HCT116 (cell line): ENCODE data around the gene IGFLR1. TPM values are rescaled to one million over a fixed set of nuclear protein-coding genes. Genes with fewer than 3 reads are reported as not detected.

Experiments
- ATAC-seq: fragments of 200-7000 bp; cut with Tn5 transposase; 2 replicates; pipeline ENCODE4 v1.9.1; 2020; ENCODE audit warnings: mild to moderate bottlenecking, moderate library complexity
- BruUV-seq: library from RNA; stranded (reverse); fragments of 400-500 nt; replicated peaks from 2 replicates; lab custom pipeline; 2021; lab: Mats Ljungman, UMichigan
- CTCF ChIA-PET: fragments of 300-600 bp; sonication (Branson Sonifier 250); formaldehyde crosslinking; loops from one replicate; lab custom pipeline; 2021; ENCODE audit warnings: antibody characterized with exemption; lab: Charles Lee
- POLR2A ChIA-PET: fragments of 300-600, 350-600 bp; sonication (Branson Sonifier 250); formaldehyde crosslinking; loops from one replicate; lab custom pipeline; 2021; ENCODE audit warnings: antibody characterized with exemption; lab: Charles Lee
- RAD21 ChIA-PET, 2 experiments: fragments of 300-600 bp; sonication (Branson Sonifier 250); formaldehyde crosslinking; loops; one replicate each; lab custom pipeline; 2023; ENCODE audit warnings: low total read pairs in 2 of 2; ENCODE audit not compliant: uncharacterized antibody in 2 of 2, unreplicated experiment in 2 of 2, low non-redundant PET in 1 of 2; lab: Charles Lee
- DNase-seq: peaks from one replicate; pipeline ENCODE4 v3.0.0-alpha.2; 2010; ENCODE audit warnings: low read depth, low spot score
- H2AFZ ChIP-seq: fragments of 200-600 bp; shearing (Covaris generic), sonication (generic); 2 replicates; pipeline ENCODE4 v1.6.1; 2017; ENCODE audit warnings: low read depth, mixed run types, mixed read lengths, antibody characterized with exemption, low read length; ENCODE audit not compliant: poor library complexity, severe bottlenecking
- H3K27ac ChIP-seq: 2 replicates; pipeline ENCODE4 v1.5.1; 2012; ENCODE audit warnings: low read depth, low read length
- H3K27me3 ChIP-seq: fragments of 200-600 bp; sonication (generic); 2 replicates; pipeline ENCODE4 v1.6.1; 2016; ENCODE audit warnings: mixed run types, low read length, mixed read lengths; ENCODE audit not compliant: insufficient read depth
- H3K36me3 ChIP-seq, 2 experiments: fragments of 200-500 bp in 1 of 2; fragments of 200-600 bp in 1 of 2; sonication (Bioruptor generic) in 1 of 2; sonication (generic) in 1 of 2; 2 replicates each; pipeline versions ENCODE4 v1.5.1 to v1.6.1; 2014 to 2016; ENCODE audit warnings: low read length in 2 of 2, inconsistent platforms in 1 of 2, mixed read lengths in 1 of 2, mixed run types in 1 of 2; ENCODE audit not compliant: insufficient read depth in 2 of 2, control insufficient read depth in 1 of 2
- H3K4me1 ChIP-seq, 2 experiments: fragments of 200-600 bp in 1 of 2; sonication (generic) in 1 of 2; 2 replicates each; pipeline versions ENCODE4 v1.5.1 to v1.6.1; 2012 to 2017; ENCODE audit warnings: low read length in 2 of 2, inconsistent platforms in 1 of 2, mild to moderate bottlenecking in 1 of 2, mixed read lengths in 1 of 2, mixed run types in 1 of 2, moderate library complexity in 1 of 2; ENCODE audit not compliant: insufficient read depth in 2 of 2, control insufficient read depth in 1 of 2
- H3K4me2 ChIP-seq: fragments of 200-600 bp; sonication (generic); 2 replicates; pipeline ENCODE4 v1.6.1; 2017; ENCODE audit warnings: mixed run types, low read length, mixed read lengths
- H3K4me3 ChIP-seq, 2 experiments: fragments of 200-600 bp in 1 of 2; sonication (generic) in 1 of 2; replicated peaks in 1 of 2; 2 replicates each; pipeline ENCODE4 v1.5.1; 2011 to 2016; ENCODE audit warnings: low read length in 2 of 2, control low read depth in 1 of 2, low read depth in 1 of 2, mild to moderate bottlenecking in 1 of 2, mixed read lengths in 1 of 2, mixed run types in 1 of 2
- H3K79me2 ChIP-seq: fragments of 200-600 bp; sonication (generic); 2 replicates; pipeline ENCODE4 v1.6.1; 2017; ENCODE audit warnings: mild to moderate bottlenecking, mixed run types, low read length, moderate library complexity, mixed read lengths; ENCODE audit not compliant: insufficient read depth
- H3K9ac ChIP-seq: fragments of 200-600 bp; sonication (generic); 2 replicates; pipeline ENCODE4 v1.6.1; 2016; ENCODE audit warnings: low read length, mixed read lengths
- H3K9me2 ChIP-seq: fragments of 200-600 bp; sonication (generic), shearing (Covaris generic); 2 replicates; pipeline ENCODE4 v1.6.1; 2017; ENCODE audit warnings: mixed run types, mild to moderate bottlenecking, moderate library complexity; ENCODE audit not compliant: insufficient read depth
- H3K9me3 ChIP-seq, 2 experiments: fragments of 200-500 bp in 1 of 2; fragments of 200-600 bp in 1 of 2; sonication (Bioruptor generic) in 1 of 2; sonication (generic) in 1 of 2; 2 replicates each; pipeline ENCODE4 v1.6.1; 2014 to 2017; ENCODE audit warnings: low read length in 2 of 2, mixed read lengths in 2 of 2, inconsistent platforms in 1 of 2, low read depth in 1 of 2, mild to moderate bottlenecking in 1 of 2, mixed run types in 1 of 2, moderate library complexity in 1 of 2; ENCODE audit not compliant: control insufficient read depth in 1 of 2, insufficient read depth in 1 of 2
- H4K20me1 ChIP-seq: fragments of 200-600 bp; sonication (generic), shearing (Covaris generic); 2 replicates; pipeline ENCODE4 v1.6.1; 2017; ENCODE audit warnings: mixed run types, mild to moderate bottlenecking, moderate library complexity; ENCODE audit not compliant: insufficient read depth
- CEBPB ChIP-seq: IDR thresholded peaks from 2 replicates; pipeline ENCODE4 v1.6.1; 2012; ENCODE audit warnings: low read depth
- EGR1 ChIP-seq: IDR thresholded peaks from 2 replicates; pipeline ENCODE4 v1.6.1; 2012; ENCODE audit warnings: low read depth
- EZH2 ChIP-seq: fragments of 200-600 bp; sonication (generic); IDR thresholded peaks from 2 replicates; pipeline ENCODE4 v1.6.1; 2017; ENCODE audit warnings: antibody characterized with exemption, mixed run types
- FOSL1 ChIP-seq: IDR thresholded peaks from 2 replicates; pipeline ENCODE4 v1.6.1; 2012; ENCODE audit warnings: low read depth
- JUND ChIP-seq: IDR thresholded peaks from 2 replicates; pipeline ENCODE4 v1.6.1; 2012
- POLR2A ChIP-seq: IDR thresholded peaks from 2 replicates; pipeline ENCODE4 v1.7.0; 2011; ENCODE audit warnings: borderline replicate concordance; ENCODE audit not compliant: insufficient read depth, insufficient read length; ENCODE audit errors: extremely low read depth
- POLR2AphosphoS5 ChIP-seq: IDR thresholded peaks from 2 replicates; pipeline ENCODE4 v1.6.1; 2011; ENCODE audit warnings: mild to moderate bottlenecking, low read depth, low read length, moderate library complexity
- RAD21 ChIP-seq: IDR thresholded peaks from 2 replicates; pipeline ENCODE4 v1.6.1; 2012; ENCODE audit warnings: low read depth, mild to moderate bottlenecking
- SIN3A ChIP-seq: IDR thresholded peaks from 2 replicates; pipeline ENCODE4 v1.6.1; 2012; ENCODE audit warnings: low read depth
- SP1 ChIP-seq: IDR thresholded peaks from 2 replicates; pipeline ENCODE4 v1.6.1; 2012; ENCODE audit warnings: low read depth
- TCF7L2 ChIP-seq: IDR thresholded peaks from 2 replicates; pipeline ENCODE4 v1.7.0; 2011; ENCODE audit warnings: borderline replicate concordance, inconsistent platforms; ENCODE audit not compliant: insufficient read depth, insufficient read length; ENCODE audit errors: extremely low read depth
- YY1 ChIP-seq: IDR thresholded peaks from 2 replicates; pipeline ENCODE4 v1.6.1; 2011; ENCODE audit warnings: low read length, low read depth, moderate library complexity, mild to moderate bottlenecking; ENCODE audit not compliant: insufficient replicate concordance; ENCODE audit errors: extremely low read depth
- ZFX ChIP-seq: fragments of 450-650 bp; IDR thresholded peaks from 2 replicates; pipeline ENCODE4 v1.6.1; 2017
- ZNF274 ChIP-seq: fragments of 200-500 bp; sonication (Bioruptor generic); IDR thresholded peaks from 2 replicates; pipeline ENCODE4 v1.6.1; 2014; ENCODE audit warnings: mild to moderate bottlenecking, low read depth, low read length, inconsistent platforms
- intact Hi-C: fragments of 100-400 bp; cut with micrococcal nuclease; formaldehyde crosslinking; loops from 2 replicates; pipeline ENCODE4 v1.10.0; 2022
- total RNA-seq: library from RNA; stranded (reverse); gene quantifications from one replicate; pipeline ENCODE4 v1.2.1, GENCODE V29; 2021; ENCODE audit not compliant: unreplicated experiment
- TF ChIP-seq, protein P1 (sequence below), 3 experiments: fragments of 200-600 bp in 1 of 3; sonication (generic) in 1 of 3; IDR thresholded peaks in 2 of 3; conservative IDR thresholded peaks in 1 of 3; 2 replicates each; pipeline ENCODE4 v1.5.1; 2012 to 2017; ENCODE audit warnings: low read depth in 2 of 3, low read length in 2 of 3, antibody characterized with exemption in 1 of 3, borderline replicate concordance in 1 of 3, control low read depth in 1 of 3, mild to moderate bottlenecking in 1 of 3, mixed read lengths in 1 of 3, mixed run types in 1 of 3, moderate library complexity in 1 of 3; ENCODE audit not compliant: insufficient read depth in 1 of 3

Gene IGFLR1
- total RNA-seq, 1 experiment from 2014 or later = 8.3 TPM

DNA sequence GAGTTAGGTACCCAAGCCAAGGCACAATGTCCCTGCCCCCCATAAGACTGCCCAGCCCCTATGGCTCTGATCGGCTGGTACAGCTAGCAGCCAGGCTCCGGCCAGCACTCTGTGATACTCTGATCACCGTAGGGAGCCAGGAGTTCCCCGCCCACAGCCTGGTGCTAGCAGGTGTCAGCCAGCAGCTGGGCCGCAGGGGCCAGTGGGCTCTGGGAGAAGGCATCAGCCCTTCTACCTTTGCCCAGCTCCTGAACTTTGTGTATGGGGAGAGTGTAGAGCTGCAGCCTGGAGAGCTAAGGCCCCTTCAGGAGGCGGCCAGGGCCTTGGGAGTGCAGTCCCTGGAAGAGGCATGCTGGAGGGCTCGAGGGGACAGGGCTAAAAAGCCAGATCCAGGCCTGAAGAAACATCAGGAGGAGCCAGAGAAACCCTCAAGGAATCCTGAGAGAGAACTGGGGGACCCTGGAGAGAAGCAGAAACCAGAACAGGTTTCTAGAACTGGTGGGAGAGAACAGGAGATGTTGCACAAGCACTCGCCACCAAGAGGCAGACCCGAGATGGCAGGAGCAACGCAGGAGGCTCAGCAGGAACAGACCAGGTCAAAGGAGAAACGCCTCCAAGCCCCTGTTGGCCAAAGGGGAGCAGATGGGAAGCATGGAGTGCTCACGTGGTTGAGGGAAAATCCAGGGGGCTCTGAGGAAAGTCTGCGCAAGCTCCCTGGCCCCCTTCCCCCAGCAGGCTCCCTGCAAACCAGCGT lies 27.5 kb downstream of the IGFLR1 start:
- Histone ChIP-seq H3K9me3 (no peaks in the 10 kb centered on the region), H3K79me2 (peaks cover 21% of the 10 kb centered on the region), H3K36me3 (no peaks in the 10 kb centered on the region; a peak in 2 of 4 replicates), H3K4me3 (no peak overlapping the region), H3K4me2 (no peak overlapping the region), H3K4me1 (peaks cover 16 to 41% of the 10 kb centered on the region in 2 experiments), H4K20me1 (no peaks in the 10 kb centered on the region), H3K27me3 (no peaks in the 10 kb centered on the region), H2AFZ (no peak overlapping the region), H3K9ac (no peak overlapping the region), H3K27ac (peak overlapping the region; percentile 2; the same call in 1 of the 2 replicates), H3K9me2 (no peaks in the 10 kb centered on the region)
- no TSS peak for BruUV-seq
- ChIA-PET RAD21 (no interaction called here), CTCF (no interaction called here), POLR2A (no interaction called here)
- ATAC-seq (no peak), DNase-seq (no peak)
- intact Hi-C loops = loop anchor here (10.0 kb wide), 1 partner anchor 360 kb away; the partner anchor contains the start of gene FFAR3
- TF ChIP-seq, protein P1, sequence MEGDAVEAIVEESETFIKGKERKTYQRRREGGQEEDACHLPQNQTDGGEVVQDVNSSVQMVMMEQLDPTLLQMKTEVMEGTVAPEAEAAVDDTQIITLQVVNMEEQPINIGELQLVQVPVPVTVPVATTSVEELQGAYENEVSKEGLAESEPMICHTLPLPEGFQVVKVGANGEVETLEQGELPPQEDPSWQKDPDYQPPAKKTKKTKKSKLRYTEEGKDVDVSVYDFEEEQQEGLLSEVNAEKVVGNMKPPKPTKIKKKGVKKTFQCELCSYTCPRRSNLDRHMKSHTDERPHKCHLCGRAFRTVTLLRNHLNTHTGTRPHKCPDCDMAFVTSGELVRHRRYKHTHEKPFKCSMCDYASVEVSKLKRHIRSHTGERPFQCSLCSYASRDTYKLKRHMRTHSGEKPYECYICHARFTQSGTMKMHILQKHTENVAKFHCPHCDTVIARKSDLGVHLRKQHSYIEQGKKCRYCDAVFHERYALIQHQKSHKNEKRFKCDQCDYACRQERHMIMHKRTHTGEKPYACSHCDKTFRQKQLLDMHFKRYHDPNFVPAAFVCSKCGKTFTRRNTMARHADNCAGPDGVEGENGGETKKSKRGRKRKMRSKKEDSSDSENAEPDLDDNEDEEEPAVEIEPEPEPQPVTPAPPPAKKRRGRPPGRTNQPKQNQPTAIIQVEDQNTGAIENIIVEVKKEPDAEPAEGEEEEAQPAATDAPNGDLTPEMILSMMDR (IDR thresholded peaks at IDR 0.05 in 2 of 3, conservative IDR thresholded peaks at IDR 0.05 in 1 of 3; ENCODE audit: borderline replicate concordance in 1 of 3, insufficient read depth in 1 of 3, low read depth in 2 of 3, low read length in 2 of 3) = peak in 2 of 3 experiments; percentile 10 to 40; a peak in 2 of 6 replicates
- TF ChIP-seq TCF7L2 = no peak

DNA sequence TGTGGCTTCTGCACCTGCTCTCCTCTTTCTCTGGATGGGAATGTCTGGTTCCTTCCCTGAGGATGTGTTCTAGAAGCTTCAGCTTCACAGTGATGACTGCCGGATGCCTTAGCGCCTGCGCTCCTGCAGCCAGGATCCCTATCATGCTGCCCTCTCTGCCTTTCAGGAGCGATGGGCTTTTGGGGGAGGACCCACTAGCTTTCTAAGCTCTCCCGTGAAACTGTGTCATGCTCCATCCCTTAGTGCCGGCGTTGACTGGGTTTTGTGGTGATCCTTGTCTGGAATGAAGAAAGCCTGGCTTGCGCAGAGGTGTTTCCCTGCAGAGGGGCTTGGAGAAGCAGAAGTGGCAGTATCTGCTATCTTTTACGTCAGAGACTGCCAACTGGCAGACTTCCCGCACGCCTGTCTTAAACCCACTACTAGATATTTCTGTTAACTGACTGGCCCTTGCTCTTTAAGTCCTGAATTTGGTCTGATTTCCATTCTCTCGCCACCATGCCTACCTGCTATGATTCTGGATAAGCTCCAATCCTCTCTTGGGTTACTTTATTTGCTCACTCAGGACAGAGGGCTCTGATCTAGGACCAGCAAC lies 28.3 kb downstream of the IGFLR1 start:
- H4K20me1 ChIP-seq = no peaks in the 10 kb centered on the region
- no peak overlapping the region for H2AFZ ChIP-seq
- ATAC-seq (no peak), DNase-seq (no peak)
- no peak overlapping the region for H3K4me2 ChIP-seq
- H3K27ac ChIP-seq = no peak overlapping the region
- no peak overlapping the region for H3K9ac ChIP-seq
- no peaks in the 10 kb centered on the region for H3K27me3 ChIP-seq
- ChIA-PET CTCF (no interaction called here), RAD21 (no interaction called here), POLR2A (no interaction called here)
- BruUV-seq = TSS peak; percentile 7
- peaks cover 11 to 36% of the 10 kb centered on the region in 2 experiments for H3K4me1 ChIP-seq
- no peaks in the 10 kb centered on the region for H3K9me3 ChIP-seq
- no peaks in the 10 kb centered on the region for H3K9me2 ChIP-seq
- no peak overlapping the region for H3K4me3 ChIP-seq
- intact Hi-C loops = loop anchor here (10.0 kb wide), 1 partner anchor 359 kb away; the partner anchor contains the start of gene FFAR3
- peaks cover 14% of the 10 kb centered on the region for H3K79me2 ChIP-seq
- no peaks in the 10 kb centered on the region for H3K36me3 ChIP-seq
- TF ChIP-seq, protein P1 (IDR thresholded peaks at IDR 0.05 in 2 of 3, conservative IDR thresholded peaks at IDR 0.05 in 1 of 3; ENCODE audit: borderline replicate concordance in 1 of 3, insufficient read depth in 1 of 3, low read depth in 2 of 3, low read length in 2 of 3) = no peak
- no peak for TF ChIP-seq EZH2
- TF ChIP-seq SP1 = no peak
- no peak for TF ChIP-seq SIN3A
- TF ChIP-seq POLR2AphosphoS5 = no peak
- no peak for TF ChIP-seq FOSL1
- TF ChIP-seq RAD21 = no peak
- no peak for TF ChIP-seq POLR2A
- TF ChIP-seq CEBPB = no peak
- TF ChIP-seq ZFX = no peak
- TF ChIP-seq ZNF274 = no peak
- no peak for TF ChIP-seq EGR1
- TF ChIP-seq JUND = no peak
- no peak for TF ChIP-seq YY1
